GM23338 (cell line): ENCODE results near the gene POLD4. TPM values are rescaled to one million over a fixed set of nuclear protein-coding genes. Genes with fewer than 3 reads are reported as not detected.

Experiments used
- ATAC-seq: fragments of 200-7000 bp; cut with Tn5 transposase; 3 replicates; pipeline ENCODE4 v1.9.1; 2020
- DNase-seq: peaks from one replicate; pipeline ENCODE4 v3.0.0-alpha.2; 2015; ENCODE audit warnings: low spot score
- H2AFZ ChIP-seq: fragments of 200-600 bp; sonication (generic); 2 replicates; pipeline ENCODE4 v1.8.0; 2016; ENCODE audit warnings: antibody characterized with exemption, mild to moderate bottlenecking, moderate library complexity
- H3F3A ChIP-seq: fragments of 200-600 bp; sonication (generic); replicated peaks from 2 replicates; pipeline ENCODE4 v1.8.0; 2017; ENCODE audit warnings: antibody characterized with exemption, mixed run types, low read depth
- H3K27ac ChIP-seq: fragments of 200-600 bp; sonication (generic); 2 replicates; pipeline ENCODE4 v1.6.1; 2016; ENCODE audit warnings: low read depth
- H3K27me3 ChIP-seq: fragments of 200-600 bp; sonication (generic); 2 replicates; pipeline ENCODE4 v1.8.0; 2016; ENCODE audit warnings: mild to moderate bottlenecking, mixed run types, moderate library complexity; ENCODE audit not compliant: insufficient read depth
- H3K36me3 ChIP-seq: fragments of 200-600 bp; sonication (generic); 2 replicates; pipeline ENCODE4 v1.8.0; 2016; ENCODE audit warnings: mild to moderate bottlenecking; ENCODE audit not compliant: insufficient read depth
- H3K4me1 ChIP-seq: fragments of 200-600 bp; sonication (generic); 2 replicates; pipeline ENCODE4 v1.8.0; 2016; ENCODE audit warnings: mild to moderate bottlenecking, moderate library complexity; ENCODE audit not compliant: insufficient read depth
- H3K4me2 ChIP-seq: fragments of 200-600 bp; sonication (generic); 2 replicates; pipeline ENCODE4 v1.7.1; 2017; ENCODE audit warnings: mixed run types
- H3K4me3 ChIP-seq: fragments of 200-600 bp; sonication (generic); 2 replicates; pipeline ENCODE4 v1.6.1; 2016; ENCODE audit warnings: mixed run types
- H3K79me2 ChIP-seq: fragments of 200-600 bp; sonication (generic); replicated peaks from 2 replicates; pipeline ENCODE4 v1.8.0; 2017; ENCODE audit warnings: mild to moderate bottlenecking; ENCODE audit not compliant: insufficient read depth
- H3K9me2 ChIP-seq: fragments of 200-600 bp; sonication (generic); 2 replicates; pipeline ENCODE4 v1.8.0; 2017; ENCODE audit not compliant: insufficient read depth
- H4K20me1 ChIP-seq: fragments of 200-600 bp; sonication (generic); replicated peaks from 2 replicates; pipeline ENCODE4 v1.8.0; 2017; ENCODE audit warnings: mild to moderate bottlenecking; ENCODE audit not compliant: insufficient read depth
- H3K27ac Mint-ChIP-seq: 2 replicates; pipeline ENCODE4 v1.8.0; 2020; ENCODE audit warnings: inconsistent platforms, mild to moderate bottlenecking, moderate library complexity, mixed read lengths
- H3K27me3 Mint-ChIP-seq: 3 replicates; pipeline ENCODE4 v1.8.0; 2022; ENCODE audit warnings: low read depth, mild to moderate bottlenecking, moderate library complexity, mixed read lengths, inconsistent platforms; ENCODE audit not compliant: insufficient read depth, poor library complexity
- H3K36me3 Mint-ChIP-seq: 3 replicates; pipeline ENCODE4 v1.8.0; 2021; ENCODE audit warnings: low read depth, mild to moderate bottlenecking, inconsistent platforms, moderate library complexity, mixed read lengths
- H3K4me1 Mint-ChIP-seq: 3 replicates; pipeline ENCODE4 v1.8.0; 2020; ENCODE audit warnings: mild to moderate bottlenecking, inconsistent platforms, mixed read lengths
- H3K4me3 Mint-ChIP-seq: 3 replicates; pipeline ENCODE4 v1.8.0; 2021; ENCODE audit warnings: moderate library complexity, mild to moderate bottlenecking, inconsistent platforms, mixed read lengths
- H3K9me3 Mint-ChIP-seq: 3 replicates; pipeline ENCODE4 v1.8.0; 2020; ENCODE audit warnings: moderate library complexity, mild to moderate bottlenecking, inconsistent platforms, mixed read lengths
- CREB1 ChIP-seq: fragments of 250-450 bp; sonication (Bioruptor Pico); IDR thresholded peaks from 2 replicates; pipeline ENCODE4 v1.5.0; 2020; ENCODE audit warnings: low read depth, mild to moderate bottlenecking, moderate library complexity
- EZH2 ChIP-seq: fragments of 200-600 bp; sonication (generic); IDR thresholded peaks from one replicate; pipeline ENCODE4 v1.8.0; 2017; ENCODE audit warnings: antibody characterized with exemption, mild to moderate bottlenecking, low read depth; ENCODE audit not compliant: unreplicated experiment
- EZH2phosphoT487 ChIP-seq: fragments of 200-600 bp; sonication (generic); IDR thresholded peaks from one replicate; pipeline ENCODE4 v1.8.1; 2018; ENCODE audit warnings: antibody characterized with exemption; ENCODE audit not compliant: unreplicated experiment
- JUNB ChIP-seq: IDR thresholded peaks from one replicate; pipeline ENCODE4 v1.6.1; 2016; ENCODE audit warnings: antibody characterized with exemption; ENCODE audit not compliant: unreplicated experiment
- NANOG ChIP-seq: IDR thresholded peaks from 2 replicates; pipeline ENCODE4 v1.6.1; 2016; ENCODE audit warnings: antibody characterized with exemption, borderline replicate concordance
- POLR2AphosphoS5 ChIP-seq: IDR thresholded peaks from 2 replicates; pipeline ENCODE4 v1.6.1; 2016; ENCODE audit warnings: antibody characterized with exemption, low read depth
- STAT1 ChIP-seq: IDR thresholded peaks from one replicate; pipeline ENCODE4 v1.6.1; 2016; ENCODE audit warnings: antibody characterized with exemption; ENCODE audit not compliant: unreplicated experiment
- ZNF114 ChIP-seq: fragments of 250-450 bp; sonication (Bioruptor Pico); IDR thresholded peaks from 2 replicates; pipeline ENCODE4 v1.5.0; 2020; ENCODE audit warnings: mild to moderate bottlenecking, moderate library complexity
- ZNF331 ChIP-seq: fragments of 250-450 bp; sonication (Bioruptor Pico); IDR thresholded peaks from 2 replicates; pipeline ENCODE4 v1.5.0; 2020; ENCODE audit warnings: low read depth, mild to moderate bottlenecking, moderate library complexity
- polyA plus RNA-seq: library from polyadenylated mRNA; unstranded; fragments of >200 nt; fragmentation: Nextera tagmentation; extraction: Ambion mirVana; gene quantifications from 2 replicates; pipeline ENCODE4 v1.2.1, GENCODE V29; 2016
- total RNA-seq: library from RNA; depleted of rRNA; stranded (reverse); fragments of >200 nt; shearing (Covaris generic); gene quantifications from 2 replicates; pipeline ENCODE4 v1.2.3, GENCODE V29; 2014
- TF ChIP-seq, protein P1 (sequence below): fragments of 250-450 bp; sonication (Bioruptor Pico); IDR thresholded peaks from 2 replicates; pipeline ENCODE4 v1.5.0; 2020; ENCODE audit warnings: mild to moderate bottlenecking, moderate library complexity
- TF ChIP-seq, protein P2 (sequence below): IDR thresholded peaks from 2 replicates; pipeline ENCODE4 v1.6.1; 2016; ENCODE audit warnings: antibody characterized with exemption
- TF ChIP-seq, protein P3 (sequence below), 2 experiments: fragments of 200-600 bp in 1 of 2; sonication (generic) in 1 of 2; conservative IDR thresholded peaks; 2 replicates each; pipeline versions ENCODE4 v1.5.1 to v1.6.1; 2016 to 2017; ENCODE audit warnings: antibody characterized with exemption in 2 of 2, low read depth in 2 of 2, mild to moderate bottlenecking in 2 of 2, moderate library complexity in 1 of 2
- TF ChIP-seq, protein P4 (sequence below): IDR thresholded peaks from one replicate; pipeline ENCODE4 v1.6.1; 2018; ENCODE audit warnings: antibody characterized with exemption; ENCODE audit not compliant: unreplicated experiment

The POLD4 gene
- total and polyA plus RNA-seq, 2 experiments from 2014 or later: 16.2 to 23.0 TPM

DNA sequence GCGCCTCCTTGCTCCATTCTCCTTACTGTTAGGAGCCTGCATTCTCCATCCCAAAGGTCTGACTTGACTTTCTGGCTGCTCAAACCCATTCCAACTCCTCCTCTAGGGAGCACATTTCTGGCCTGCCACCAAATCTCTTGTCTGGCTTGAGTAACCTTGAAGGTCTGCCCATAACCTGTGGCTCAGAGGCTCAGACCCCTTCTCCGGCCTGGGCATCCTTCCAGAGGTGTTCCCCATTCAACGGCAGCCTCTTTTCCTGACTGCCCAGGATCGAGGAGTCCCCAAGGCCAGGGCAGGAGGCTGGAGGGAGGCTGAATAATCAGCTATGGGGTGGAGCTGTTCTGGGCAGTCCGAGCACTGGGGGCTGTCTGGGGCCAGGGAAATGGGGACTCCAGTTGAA lies 40.6 kb upstream of the POLD4 start:
- Histone ChIP-seq H3K27ac (no peak overlapping the region), H3K9me2 (no peaks in the 10 kb centered on the region), H3K4me3 (no peak overlapping the region), H3K4me1 (peaks cover 14% of the 10 kb centered on the region), H3K79me2 (0 out of 2 replicates have a peak, but pooled peaks cover 3% of the 10 kb centered on the region), H3F3A (0 out of 2 replicates have a peak, but pooled peaks cover 12% of the 10 kb centered on the region), H3K4me2 (no peak overlapping the region), H3K27me3 (no peaks in the 10 kb centered on the region), H4K20me1 (no peaks in the 10 kb centered on the region; the same call in 1 of the 2 replicates), H3K36me3 (no peaks in the 10 kb centered on the region), H2AFZ (no peak overlapping the region)
- H3K4me1 Mint-ChIP-seq: peaks cover 43% of the 10 kb centered on the region
- ATAC-seq (no peak), DNase-seq (no peak)
- TF ChIP-seq, protein P1, sequence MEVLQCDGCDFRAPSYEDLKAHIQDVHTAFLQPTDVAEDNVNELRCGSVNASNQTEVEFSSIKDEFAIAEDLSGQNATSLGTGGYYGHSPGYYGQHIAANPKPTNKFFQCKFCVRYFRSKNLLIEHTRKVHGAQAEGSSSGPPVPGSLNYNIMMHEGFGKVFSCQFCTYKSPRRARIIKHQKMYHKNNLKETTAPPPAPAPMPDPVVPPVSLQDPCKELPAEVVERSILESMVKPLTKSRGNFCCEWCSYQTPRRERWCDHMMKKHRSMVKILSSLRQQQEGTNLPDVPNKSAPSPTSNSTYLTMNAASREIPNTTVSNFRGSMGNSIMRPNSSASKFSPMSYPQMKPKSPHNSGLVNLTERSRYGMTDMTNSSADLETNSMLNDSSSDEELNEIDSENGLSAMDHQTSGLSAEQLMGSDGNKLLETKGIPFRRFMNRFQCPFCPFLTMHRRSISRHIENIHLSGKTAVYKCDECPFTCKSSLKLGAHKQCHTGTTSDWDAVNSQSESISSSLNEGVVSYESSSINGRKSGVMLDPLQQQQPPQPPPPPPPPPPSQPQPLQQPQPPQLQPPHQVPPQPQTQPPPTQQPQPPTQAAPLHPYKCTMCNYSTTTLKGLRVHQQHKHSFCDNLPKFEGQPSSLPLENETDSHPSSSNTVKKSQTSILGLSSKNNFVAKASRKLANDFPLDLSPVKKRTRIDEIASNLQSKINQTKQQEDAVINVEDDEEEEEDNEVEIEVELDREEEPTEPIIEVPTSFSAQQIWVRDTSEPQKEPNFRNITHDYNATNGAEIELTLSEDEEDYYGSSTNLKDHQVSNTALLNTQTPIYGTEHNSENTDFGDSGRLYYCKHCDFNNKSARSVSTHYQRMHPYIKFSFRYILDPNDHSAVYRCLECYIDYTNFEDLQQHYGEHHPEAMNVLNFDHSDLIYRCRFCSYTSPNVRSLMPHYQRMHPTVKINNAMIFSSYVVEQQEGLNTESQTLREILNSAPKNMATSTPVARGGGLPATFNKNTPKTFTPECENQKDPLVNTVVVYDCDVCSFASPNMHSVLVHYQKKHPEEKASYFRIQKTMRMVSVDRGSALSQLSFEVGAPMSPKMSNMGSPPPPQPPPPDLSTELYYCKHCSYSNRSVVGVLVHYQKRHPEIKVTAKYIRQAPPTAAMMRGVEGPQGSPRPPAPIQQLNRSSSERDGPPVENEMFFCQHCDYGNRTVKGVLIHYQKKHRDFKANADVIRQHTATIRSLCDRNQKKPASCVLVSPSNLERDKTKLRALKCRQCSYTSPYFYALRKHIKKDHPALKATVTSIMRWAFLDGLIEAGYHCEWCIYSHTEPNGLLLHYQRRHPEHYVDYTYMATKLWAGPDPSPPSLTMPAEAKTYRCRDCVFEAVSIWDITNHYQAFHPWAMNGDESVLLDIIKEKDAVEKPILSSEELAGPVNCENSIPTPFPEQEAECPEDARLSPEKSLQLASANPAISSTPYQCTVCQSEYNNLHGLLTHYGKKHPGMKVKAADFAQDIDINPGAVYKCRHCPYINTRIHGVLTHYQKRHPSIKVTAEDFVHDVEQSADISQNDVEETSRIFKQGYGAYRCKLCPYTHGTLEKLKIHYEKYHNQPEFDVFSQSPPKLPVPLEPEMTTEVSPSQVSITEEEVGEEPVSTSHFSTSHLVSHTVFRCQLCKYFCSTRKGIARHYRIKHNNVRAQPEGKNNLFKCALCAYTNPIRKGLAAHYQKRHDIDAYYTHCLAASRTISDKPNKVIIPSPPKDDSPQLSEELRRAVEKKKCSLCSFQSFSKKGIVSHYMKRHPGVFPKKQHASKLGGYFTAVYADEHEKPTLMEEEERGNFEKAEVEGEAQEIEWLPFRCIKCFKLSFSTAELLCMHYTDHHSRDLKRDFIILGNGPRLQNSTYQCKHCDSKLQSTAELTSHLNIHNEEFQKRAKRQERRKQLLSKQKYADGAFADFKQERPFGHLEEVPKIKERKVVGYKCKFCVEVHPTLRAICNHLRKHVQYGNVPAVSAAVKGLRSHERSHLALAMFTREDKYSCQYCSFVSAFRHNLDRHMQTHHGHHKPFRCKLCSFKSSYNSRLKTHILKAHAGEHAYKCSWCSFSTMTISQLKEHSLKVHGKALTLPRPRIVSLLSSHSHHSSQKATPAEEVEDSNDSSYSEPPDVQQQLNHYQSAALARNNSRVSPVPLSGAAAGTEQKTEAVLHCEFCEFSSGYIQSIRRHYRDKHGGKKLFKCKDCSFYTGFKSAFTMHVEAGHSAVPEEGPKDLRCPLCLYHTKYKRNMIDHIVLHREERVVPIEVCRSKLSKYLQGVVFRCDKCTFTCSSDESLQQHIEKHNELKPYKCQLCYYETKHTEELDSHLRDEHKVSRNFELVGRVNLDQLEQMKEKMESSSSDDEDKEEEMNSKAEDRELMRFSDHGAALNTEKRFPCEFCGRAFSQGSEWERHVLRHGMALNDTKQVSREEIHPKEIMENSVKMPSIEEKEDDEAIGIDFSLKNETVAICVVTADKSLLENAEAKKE (CRISPR knock-in tag): no peak
- TF ChIP-seq, protein P2, sequence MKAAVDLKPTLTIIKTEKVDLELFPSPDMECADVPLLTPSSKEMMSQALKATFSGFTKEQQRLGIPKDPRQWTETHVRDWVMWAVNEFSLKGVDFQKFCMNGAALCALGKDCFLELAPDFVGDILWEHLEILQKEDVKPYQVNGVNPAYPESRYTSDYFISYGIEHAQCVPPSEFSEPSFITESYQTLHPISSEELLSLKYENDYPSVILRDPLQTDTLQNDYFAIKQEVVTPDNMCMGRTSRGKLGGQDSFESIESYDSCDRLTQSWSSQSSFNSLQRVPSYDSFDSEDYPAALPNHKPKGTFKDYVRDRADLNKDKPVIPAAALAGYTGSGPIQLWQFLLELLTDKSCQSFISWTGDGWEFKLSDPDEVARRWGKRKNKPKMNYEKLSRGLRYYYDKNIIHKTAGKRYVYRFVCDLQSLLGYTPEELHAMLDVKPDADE: no peak
- TF ChIP-seq STAT1: no peak
- no peak for TF ChIP-seq CREB1 (CRISPR knock-in tag)
- TF ChIP-seq, protein P3, sequence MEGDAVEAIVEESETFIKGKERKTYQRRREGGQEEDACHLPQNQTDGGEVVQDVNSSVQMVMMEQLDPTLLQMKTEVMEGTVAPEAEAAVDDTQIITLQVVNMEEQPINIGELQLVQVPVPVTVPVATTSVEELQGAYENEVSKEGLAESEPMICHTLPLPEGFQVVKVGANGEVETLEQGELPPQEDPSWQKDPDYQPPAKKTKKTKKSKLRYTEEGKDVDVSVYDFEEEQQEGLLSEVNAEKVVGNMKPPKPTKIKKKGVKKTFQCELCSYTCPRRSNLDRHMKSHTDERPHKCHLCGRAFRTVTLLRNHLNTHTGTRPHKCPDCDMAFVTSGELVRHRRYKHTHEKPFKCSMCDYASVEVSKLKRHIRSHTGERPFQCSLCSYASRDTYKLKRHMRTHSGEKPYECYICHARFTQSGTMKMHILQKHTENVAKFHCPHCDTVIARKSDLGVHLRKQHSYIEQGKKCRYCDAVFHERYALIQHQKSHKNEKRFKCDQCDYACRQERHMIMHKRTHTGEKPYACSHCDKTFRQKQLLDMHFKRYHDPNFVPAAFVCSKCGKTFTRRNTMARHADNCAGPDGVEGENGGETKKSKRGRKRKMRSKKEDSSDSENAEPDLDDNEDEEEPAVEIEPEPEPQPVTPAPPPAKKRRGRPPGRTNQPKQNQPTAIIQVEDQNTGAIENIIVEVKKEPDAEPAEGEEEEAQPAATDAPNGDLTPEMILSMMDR (conservative IDR thresholded peaks at IDR 0.05; ENCODE audit: low read depth in 2 of 2): no peak
- TF ChIP-seq NANOG: no peak
- no peak for TF ChIP-seq POLR2AphosphoS5
- no peak for TF ChIP-seq EZH2
- TF ChIP-seq ZNF114 (CRISPR knock-in tag): no peak
- TF ChIP-seq EZH2phosphoT487: no peak
- TF ChIP-seq, protein P4, sequence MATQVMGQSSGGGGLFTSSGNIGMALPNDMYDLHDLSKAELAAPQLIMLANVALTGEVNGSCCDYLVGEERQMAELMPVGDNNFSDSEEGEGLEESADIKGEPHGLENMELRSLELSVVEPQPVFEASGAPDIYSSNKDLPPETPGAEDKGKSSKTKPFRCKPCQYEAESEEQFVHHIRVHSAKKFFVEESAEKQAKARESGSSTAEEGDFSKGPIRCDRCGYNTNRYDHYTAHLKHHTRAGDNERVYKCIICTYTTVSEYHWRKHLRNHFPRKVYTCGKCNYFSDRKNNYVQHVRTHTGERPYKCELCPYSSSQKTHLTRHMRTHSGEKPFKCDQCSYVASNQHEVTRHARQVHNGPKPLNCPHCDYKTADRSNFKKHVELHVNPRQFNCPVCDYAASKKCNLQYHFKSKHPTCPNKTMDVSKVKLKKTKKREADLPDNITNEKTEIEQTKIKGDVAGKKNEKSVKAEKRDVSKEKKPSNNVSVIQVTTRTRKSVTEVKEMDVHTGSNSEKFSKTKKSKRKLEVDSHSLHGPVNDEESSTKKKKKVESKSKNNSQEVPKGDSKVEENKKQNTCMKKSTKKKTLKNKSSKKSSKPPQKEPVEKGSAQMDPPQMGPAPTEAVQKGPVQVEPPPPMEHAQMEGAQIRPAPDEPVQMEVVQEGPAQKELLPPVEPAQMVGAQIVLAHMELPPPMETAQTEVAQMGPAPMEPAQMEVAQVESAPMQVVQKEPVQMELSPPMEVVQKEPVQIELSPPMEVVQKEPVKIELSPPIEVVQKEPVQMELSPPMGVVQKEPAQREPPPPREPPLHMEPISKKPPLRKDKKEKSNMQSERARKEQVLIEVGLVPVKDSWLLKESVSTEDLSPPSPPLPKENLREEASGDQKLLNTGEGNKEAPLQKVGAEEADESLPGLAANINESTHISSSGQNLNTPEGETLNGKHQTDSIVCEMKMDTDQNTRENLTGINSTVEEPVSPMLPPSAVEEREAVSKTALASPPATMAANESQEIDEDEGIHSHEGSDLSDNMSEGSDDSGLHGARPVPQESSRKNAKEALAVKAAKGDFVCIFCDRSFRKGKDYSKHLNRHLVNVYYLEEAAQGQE: no peak
- no peak for TF ChIP-seq JUNB
- no peak for TF ChIP-seq ZNF331 (CRISPR knock-in tag)
- peaks cover 21% of the 10 kb centered on the region for H3K27me3 Mint-ChIP-seq
- H3K36me3 Mint-ChIP-seq: peaks cover 32% of the 10 kb centered on the region
- H3K9me3 Mint-ChIP-seq: no peaks in the 10 kb centered on the region
- H3K4me3 Mint-ChIP-seq: no peak overlapping the region
- no peak overlapping the region for H3K27ac Mint-ChIP-seq
